GM21360 (cell line): ENCODE results near the gene ZSCAN20.

ENCODE experiments used
- ATAC-seq: cut with Tn5 transposase; IDR thresholded peaks from one replicate; pipeline ENCODE4 v1.9.1; 2021; ENCODE audit warnings: mild to moderate bottlenecking, moderate library complexity; ENCODE audit not compliant: unreplicated experiment

ZSCAN20 gene

GRCh38 chr1:33472269-33472980 lies at the start of gene ZSCAN20:
Gene ZSCAN20, plus strand, starts transcription at chr1:33472645. Its CDS starts 6,644 bp downstream, at chr1:33479289.
- peak; percentile 85 for ATAC-seq

- no peak for ATAC-seq
These were observed 48.2 kb upstream of the ZSCAN20 start for GRCh38 chr1:33424205-33424604.

GRCh38 chr1:33424610-33425009 lies 47.8 kb upstream of the ZSCAN20 start:
- ATAC-seq: no peak

- ATAC-seq: no peak
These were observed 46.5 kb upstream of the ZSCAN20 start for GRCh38 chr1:33425900-33426299.

- no peak for ATAC-seq
These were observed 45.5 kb upstream of the ZSCAN20 start for GRCh38 chr1:33426916-33427315.

GRCh38 chr1:33428661-33429060 lies 43.8 kb upstream of the ZSCAN20 start:
- no peak for ATAC-seq

- no peak for ATAC-seq
These were observed 43.1 kb upstream of the ZSCAN20 start for GRCh38 chr1:33429332-33429731.

- peak; percentile 8 for ATAC-seq
These were observed 42.4 kb upstream of the ZSCAN20 start for GRCh38 chr1:33429856-33430691.

GRCh38 chr1:33430692-33431593 lies 41.5 kb upstream of the ZSCAN20 start, which contains the start of gene PHC2:
Gene PHC2, minus strand, starts transcription at chr1:33431095. Its CDS starts 55,556 bp downstream, at chr1:33375539.
- peak; percentile 95 for ATAC-seq

GRCh38 chr1:33433509-33434362 lies 38.7 kb upstream of the ZSCAN20 start:
- ATAC-seq: no peak

GRCh38 chr1:33434363-33434750 lies 38.1 kb upstream of the ZSCAN20 start:
- ATAC-seq: no peak

GRCh38 chr1:33435096-33435820 lies 37.2 kb upstream of the ZSCAN20 start:
- ATAC-seq: no peak

GRCh38 chr1:33436557-33437285 lies 35.7 kb upstream of the ZSCAN20 start:
- no peak for ATAC-seq

GRCh38 chr1:33438364-33439160 lies 33.9 kb upstream of the ZSCAN20 start:
- no peak for ATAC-seq

- no peak for ATAC-seq
These were observed 32.8 kb upstream of the ZSCAN20 start for GRCh38 chr1:33439662-33440061.

GRCh38 chr1:33441088-33441745 lies 31.2 kb upstream of the ZSCAN20 start:
- no peak for ATAC-seq

GRCh38 chr1:33442141-33442540 lies 30.3 kb upstream of the ZSCAN20 start:
- ATAC-seq: no peak
